HL-60 (cell line): ENCODE measurements around the gene TBCD.

Source experiments
- GABPA ChIP-seq: IDR thresholded peaks from 2 replicates; pipeline ENCODE4 v1.6.1; 2012; ENCODE audit warnings: low read depth
- POLR2AphosphoS5 ChIP-seq: IDR thresholded peaks from 2 replicates; pipeline ENCODE4 v1.6.1; 2012; ENCODE audit warnings: low read depth
- SPI1 ChIP-seq: IDR thresholded peaks from 2 replicates; pipeline ENCODE4 v1.6.1; 2012; ENCODE audit warnings: low read depth, mild to moderate bottlenecking, borderline replicate concordance
- TF ChIP-seq, protein P1 (sequence below): IDR thresholded peaks from one replicate; pipeline ENCODE4 v1.5.1; 2011; ENCODE audit warnings: low read length, control low read depth, inconsistent platforms; ENCODE audit not compliant: insufficient read depth
- TF ChIP-seq, protein P2 (sequence below): IDR thresholded peaks from 2 replicates; pipeline ENCODE4 v1.6.1; 2012; ENCODE audit warnings: low read depth; ENCODE audit not compliant: insufficient replicate concordance

DNA sequence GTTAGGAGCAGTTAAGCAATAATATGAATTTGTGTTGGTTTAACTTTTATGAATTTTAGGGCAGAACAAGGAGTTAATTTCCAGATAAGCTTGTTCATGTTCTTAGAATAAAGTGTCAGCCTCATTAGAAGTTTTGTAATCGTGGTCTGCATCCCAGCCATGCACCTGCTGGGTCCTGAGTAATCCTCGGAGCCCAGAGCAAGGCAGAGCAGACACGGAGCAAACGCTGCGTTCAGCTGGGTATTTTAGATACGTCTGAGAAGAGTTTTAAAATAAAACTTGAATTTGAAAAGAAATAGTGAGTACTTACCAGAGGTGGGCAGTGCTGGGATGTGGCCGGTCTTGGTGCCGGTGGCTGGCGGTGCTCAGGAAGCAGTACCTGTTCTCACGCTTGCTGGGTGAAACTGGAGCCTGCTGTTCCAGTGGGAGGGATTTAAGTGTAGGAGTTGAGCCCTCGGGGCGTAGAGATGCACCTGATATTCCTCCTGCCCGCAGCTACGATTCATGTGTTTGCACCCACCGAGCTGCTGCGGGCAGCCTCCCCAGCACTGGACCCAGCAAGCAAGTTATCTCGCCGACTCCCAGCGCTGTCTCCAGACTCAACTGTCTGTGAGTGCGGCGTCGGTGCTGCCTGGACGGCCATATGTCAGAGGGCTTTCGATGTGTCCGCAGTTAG is 87.9 kb downstream of the TBCD start, which contains the start of gene ZNF750:
- TF ChIP-seq, protein P1, sequence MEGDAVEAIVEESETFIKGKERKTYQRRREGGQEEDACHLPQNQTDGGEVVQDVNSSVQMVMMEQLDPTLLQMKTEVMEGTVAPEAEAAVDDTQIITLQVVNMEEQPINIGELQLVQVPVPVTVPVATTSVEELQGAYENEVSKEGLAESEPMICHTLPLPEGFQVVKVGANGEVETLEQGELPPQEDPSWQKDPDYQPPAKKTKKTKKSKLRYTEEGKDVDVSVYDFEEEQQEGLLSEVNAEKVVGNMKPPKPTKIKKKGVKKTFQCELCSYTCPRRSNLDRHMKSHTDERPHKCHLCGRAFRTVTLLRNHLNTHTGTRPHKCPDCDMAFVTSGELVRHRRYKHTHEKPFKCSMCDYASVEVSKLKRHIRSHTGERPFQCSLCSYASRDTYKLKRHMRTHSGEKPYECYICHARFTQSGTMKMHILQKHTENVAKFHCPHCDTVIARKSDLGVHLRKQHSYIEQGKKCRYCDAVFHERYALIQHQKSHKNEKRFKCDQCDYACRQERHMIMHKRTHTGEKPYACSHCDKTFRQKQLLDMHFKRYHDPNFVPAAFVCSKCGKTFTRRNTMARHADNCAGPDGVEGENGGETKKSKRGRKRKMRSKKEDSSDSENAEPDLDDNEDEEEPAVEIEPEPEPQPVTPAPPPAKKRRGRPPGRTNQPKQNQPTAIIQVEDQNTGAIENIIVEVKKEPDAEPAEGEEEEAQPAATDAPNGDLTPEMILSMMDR = no peak
- TF ChIP-seq POLR2AphosphoS5 (no peak), SPI1 (no peak), GABPA (no peak)
- TF ChIP-seq, protein P2, sequence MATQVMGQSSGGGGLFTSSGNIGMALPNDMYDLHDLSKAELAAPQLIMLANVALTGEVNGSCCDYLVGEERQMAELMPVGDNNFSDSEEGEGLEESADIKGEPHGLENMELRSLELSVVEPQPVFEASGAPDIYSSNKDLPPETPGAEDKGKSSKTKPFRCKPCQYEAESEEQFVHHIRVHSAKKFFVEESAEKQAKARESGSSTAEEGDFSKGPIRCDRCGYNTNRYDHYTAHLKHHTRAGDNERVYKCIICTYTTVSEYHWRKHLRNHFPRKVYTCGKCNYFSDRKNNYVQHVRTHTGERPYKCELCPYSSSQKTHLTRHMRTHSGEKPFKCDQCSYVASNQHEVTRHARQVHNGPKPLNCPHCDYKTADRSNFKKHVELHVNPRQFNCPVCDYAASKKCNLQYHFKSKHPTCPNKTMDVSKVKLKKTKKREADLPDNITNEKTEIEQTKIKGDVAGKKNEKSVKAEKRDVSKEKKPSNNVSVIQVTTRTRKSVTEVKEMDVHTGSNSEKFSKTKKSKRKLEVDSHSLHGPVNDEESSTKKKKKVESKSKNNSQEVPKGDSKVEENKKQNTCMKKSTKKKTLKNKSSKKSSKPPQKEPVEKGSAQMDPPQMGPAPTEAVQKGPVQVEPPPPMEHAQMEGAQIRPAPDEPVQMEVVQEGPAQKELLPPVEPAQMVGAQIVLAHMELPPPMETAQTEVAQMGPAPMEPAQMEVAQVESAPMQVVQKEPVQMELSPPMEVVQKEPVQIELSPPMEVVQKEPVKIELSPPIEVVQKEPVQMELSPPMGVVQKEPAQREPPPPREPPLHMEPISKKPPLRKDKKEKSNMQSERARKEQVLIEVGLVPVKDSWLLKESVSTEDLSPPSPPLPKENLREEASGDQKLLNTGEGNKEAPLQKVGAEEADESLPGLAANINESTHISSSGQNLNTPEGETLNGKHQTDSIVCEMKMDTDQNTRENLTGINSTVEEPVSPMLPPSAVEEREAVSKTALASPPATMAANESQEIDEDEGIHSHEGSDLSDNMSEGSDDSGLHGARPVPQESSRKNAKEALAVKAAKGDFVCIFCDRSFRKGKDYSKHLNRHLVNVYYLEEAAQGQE = no peak
